ENCODE data around the gene MINPP1.

DNA sequence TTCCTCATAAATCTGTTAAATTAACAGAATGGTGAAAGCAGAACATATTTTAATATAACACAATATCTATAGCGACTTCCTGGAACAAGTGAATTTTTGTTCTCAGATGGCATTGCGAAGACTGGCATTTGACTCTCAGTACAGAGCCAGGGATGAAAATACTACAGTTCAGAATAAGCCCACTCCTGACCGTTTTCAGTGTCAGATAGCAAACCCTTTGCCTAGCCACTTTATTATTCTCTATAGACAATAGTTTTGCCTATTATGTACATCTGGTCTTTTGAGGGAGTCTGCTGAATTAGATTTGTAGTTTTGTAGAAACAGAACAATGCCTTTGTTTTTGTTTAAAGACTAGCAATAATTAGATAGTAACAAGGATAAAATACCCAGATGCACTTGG is 2.3 kb downstream of the MINPP1 start:
- TF ChIP-seq CTCF (IDR thresholded peaks at IDR 0.05) (no peak), POLR2AphosphoS5 (IDR thresholded peaks at IDR 0.05; ENCODE audit: low read depth, low read length) (no peak)
- TF ChIP-seq, protein P1, sequence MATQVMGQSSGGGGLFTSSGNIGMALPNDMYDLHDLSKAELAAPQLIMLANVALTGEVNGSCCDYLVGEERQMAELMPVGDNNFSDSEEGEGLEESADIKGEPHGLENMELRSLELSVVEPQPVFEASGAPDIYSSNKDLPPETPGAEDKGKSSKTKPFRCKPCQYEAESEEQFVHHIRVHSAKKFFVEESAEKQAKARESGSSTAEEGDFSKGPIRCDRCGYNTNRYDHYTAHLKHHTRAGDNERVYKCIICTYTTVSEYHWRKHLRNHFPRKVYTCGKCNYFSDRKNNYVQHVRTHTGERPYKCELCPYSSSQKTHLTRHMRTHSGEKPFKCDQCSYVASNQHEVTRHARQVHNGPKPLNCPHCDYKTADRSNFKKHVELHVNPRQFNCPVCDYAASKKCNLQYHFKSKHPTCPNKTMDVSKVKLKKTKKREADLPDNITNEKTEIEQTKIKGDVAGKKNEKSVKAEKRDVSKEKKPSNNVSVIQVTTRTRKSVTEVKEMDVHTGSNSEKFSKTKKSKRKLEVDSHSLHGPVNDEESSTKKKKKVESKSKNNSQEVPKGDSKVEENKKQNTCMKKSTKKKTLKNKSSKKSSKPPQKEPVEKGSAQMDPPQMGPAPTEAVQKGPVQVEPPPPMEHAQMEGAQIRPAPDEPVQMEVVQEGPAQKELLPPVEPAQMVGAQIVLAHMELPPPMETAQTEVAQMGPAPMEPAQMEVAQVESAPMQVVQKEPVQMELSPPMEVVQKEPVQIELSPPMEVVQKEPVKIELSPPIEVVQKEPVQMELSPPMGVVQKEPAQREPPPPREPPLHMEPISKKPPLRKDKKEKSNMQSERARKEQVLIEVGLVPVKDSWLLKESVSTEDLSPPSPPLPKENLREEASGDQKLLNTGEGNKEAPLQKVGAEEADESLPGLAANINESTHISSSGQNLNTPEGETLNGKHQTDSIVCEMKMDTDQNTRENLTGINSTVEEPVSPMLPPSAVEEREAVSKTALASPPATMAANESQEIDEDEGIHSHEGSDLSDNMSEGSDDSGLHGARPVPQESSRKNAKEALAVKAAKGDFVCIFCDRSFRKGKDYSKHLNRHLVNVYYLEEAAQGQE (IDR thresholded peaks at IDR 0.05; ENCODE audit: insufficient read depth in 1 of 2, low read depth in 2 of 2, low read length in 1 of 2), result no peak
